ENCODE data around the gene FGGY. TPM values are rescaled to one million over a fixed set of nuclear protein-coding genes. Genes with fewer than 3 reads are reported as not detected.
A peak's percentile ranks its signal among the peaks of the same experiment; 100 is the strongest.

The FGGY gene
- total RNA-seq, 1 donor from 2014 or later: 31.2 TPM

DNA sequence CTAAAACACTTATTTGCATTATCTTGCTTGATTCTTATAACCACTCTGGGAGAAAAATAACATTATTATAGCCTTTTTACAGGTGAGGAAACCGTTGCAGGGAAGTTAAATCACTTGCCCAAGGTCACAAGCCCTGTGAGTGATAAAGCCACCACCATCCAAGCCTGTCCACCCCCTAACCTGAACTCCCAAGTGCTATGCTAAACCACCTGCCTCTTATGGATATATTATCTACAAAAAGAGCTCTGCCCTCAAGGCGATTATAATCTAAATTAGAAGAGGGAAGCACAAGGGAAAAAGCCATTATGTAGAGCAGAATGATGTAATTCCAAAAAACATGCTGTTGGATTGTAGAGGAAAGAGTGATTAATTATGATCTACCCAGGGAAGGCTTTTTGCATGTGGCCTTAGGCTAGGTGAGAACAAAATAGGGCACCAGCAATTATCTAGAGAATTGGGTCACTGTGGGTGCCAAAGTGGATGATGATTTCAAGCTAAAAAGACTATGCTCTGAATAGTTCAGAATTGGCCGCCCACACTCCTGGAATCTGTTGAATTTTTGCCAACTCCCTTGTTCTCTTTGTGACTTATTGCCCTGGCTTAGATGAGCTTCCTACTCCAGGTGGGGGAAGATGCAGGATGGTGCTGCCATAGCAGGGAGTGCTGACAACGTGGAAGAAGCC is 205.3 kb downstream of the FGGY start:
- DNase-seq: no peak
- Histone ChIP-seq H3K36me3 (no peaks in the 10 kb centered on the region), H3K4me1 (peaks cover 17% of the 10 kb centered on the region), H3K27ac (replicated peaks) (no peak overlapping the region), H3K9me3 (replicated peaks) (no peaks in the 10 kb centered on the region), H3K27me3 (ENCODE audit: low read depth) (no peaks in the 10 kb centered on the region), H3K4me3 (no peak overlapping the region)
- intact Hi-C loops (cut with micrococcal nuclease): no loop called here
- TF ChIP-seq, protein P1, sequence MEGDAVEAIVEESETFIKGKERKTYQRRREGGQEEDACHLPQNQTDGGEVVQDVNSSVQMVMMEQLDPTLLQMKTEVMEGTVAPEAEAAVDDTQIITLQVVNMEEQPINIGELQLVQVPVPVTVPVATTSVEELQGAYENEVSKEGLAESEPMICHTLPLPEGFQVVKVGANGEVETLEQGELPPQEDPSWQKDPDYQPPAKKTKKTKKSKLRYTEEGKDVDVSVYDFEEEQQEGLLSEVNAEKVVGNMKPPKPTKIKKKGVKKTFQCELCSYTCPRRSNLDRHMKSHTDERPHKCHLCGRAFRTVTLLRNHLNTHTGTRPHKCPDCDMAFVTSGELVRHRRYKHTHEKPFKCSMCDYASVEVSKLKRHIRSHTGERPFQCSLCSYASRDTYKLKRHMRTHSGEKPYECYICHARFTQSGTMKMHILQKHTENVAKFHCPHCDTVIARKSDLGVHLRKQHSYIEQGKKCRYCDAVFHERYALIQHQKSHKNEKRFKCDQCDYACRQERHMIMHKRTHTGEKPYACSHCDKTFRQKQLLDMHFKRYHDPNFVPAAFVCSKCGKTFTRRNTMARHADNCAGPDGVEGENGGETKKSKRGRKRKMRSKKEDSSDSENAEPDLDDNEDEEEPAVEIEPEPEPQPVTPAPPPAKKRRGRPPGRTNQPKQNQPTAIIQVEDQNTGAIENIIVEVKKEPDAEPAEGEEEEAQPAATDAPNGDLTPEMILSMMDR (IDR thresholded peaks at IDR 0.05; ENCODE audit: borderline replicate concordance): no peak

DNA sequence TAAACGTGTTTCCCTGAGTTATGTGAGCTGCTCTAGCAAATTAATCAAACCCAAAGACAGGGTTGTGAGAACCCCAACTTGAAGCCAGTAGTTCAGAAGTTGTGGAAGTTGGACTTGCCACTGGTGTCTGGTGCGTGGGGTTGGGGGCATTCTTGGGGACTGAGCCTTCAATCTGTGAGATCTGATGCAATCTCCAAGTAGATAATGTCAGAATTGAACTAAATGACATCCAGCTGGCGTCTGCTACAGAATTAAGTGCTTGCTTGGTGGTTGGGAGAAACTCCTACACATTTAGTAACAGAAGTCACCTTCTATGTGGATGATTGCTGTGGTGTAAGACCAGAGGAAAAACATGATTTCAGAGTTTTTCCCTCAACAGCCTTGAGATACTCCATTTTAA is 207.4 kb downstream of the FGGY start:
- TF ChIP-seq, protein P1 (IDR thresholded peaks at IDR 0.05; ENCODE audit: borderline replicate concordance): no peak
- no peak for DNase-seq
- Histone ChIP-seq H3K36me3 (no peaks in the 10 kb centered on the region), H3K27ac (replicated peaks) (no peak overlapping the region), H3K4me1 (peaks cover 10% of the 10 kb centered on the region), H3K4me3 (no peak overlapping the region), H3K9me3 (replicated peaks) (no peaks in the 10 kb centered on the region), H3K27me3 (ENCODE audit: low read depth) (no peaks in the 10 kb centered on the region)
- intact Hi-C loops (cut with micrococcal nuclease): no loop called here

DNA sequence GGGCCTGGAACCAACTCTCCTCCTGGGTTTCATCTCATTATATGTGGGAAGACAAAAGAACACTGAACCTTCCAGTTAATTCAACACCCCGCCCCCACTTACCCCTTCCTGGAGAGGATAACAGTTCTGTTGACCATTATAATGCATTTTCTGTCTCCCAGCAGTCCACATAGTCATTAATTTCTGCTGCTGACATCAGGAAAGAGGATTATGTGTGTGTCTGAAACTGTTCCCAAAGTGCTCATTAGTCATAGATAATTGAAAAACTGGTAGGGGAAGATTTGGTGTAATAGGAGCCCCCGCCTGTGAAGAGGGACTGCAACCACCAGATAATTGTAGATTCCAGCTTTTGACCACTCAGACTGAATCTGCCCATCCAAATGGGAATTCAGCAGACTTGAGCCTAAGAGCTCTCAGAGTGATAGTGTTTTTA is 208.7 kb downstream of the FGGY start:
- no peak overlapping the region for H3K27ac ChIP-seq (replicated peaks)
- no peaks in the 10 kb centered on the region for H3K36me3 ChIP-seq
- no peak for DNase-seq
- no peaks in the 10 kb centered on the region for H3K27me3 ChIP-seq (ENCODE audit: low read depth)
- no peak overlapping the region for H3K4me3 ChIP-seq
- no peaks in the 10 kb centered on the region for H3K4me1 ChIP-seq
- TF ChIP-seq, protein P1 (IDR thresholded peaks at IDR 0.05; ENCODE audit: borderline replicate concordance): no peak
- no peaks in the 10 kb centered on the region for H3K9me3 ChIP-seq (replicated peaks)
- intact Hi-C loops (cut with micrococcal nuclease): no loop called here

DNA sequence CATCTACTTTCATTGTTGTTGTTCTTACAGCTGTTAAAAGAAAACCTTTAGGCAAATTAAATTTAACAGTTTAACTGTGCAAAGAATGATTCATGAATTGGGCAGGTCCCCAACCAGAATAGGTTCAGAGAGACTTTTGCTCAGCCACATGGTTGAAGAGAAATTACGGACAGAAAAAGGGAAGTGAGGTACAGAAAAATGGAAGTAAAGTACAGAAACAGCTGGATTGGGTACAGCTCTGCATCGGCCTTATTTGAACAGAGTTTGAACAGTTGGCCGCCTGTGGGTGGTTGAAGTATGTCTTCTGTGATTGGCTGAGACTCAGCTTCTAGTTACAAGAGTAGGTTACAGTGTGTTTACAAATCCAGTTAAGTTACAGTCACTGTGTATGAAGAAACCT is 210.1 kb downstream of the FGGY start:
- intact Hi-C loops (cut with micrococcal nuclease): no loop called here
- peak overlapping the region; percentile 1 for H3K27ac ChIP-seq (replicated peaks)
- H3K4me1 ChIP-seq: no peaks in the 10 kb centered on the region
- H3K27me3 ChIP-seq (ENCODE audit: low read depth): no peaks in the 10 kb centered on the region
- no peaks in the 10 kb centered on the region for H3K36me3 ChIP-seq
- no peaks in the 10 kb centered on the region for H3K9me3 ChIP-seq (replicated peaks)
- H3K4me3 ChIP-seq: no peak overlapping the region
- DNase-seq: no peak
- TF ChIP-seq, protein P1 (IDR thresholded peaks at IDR 0.05; ENCODE audit: borderline replicate concordance): no peak

DNA sequence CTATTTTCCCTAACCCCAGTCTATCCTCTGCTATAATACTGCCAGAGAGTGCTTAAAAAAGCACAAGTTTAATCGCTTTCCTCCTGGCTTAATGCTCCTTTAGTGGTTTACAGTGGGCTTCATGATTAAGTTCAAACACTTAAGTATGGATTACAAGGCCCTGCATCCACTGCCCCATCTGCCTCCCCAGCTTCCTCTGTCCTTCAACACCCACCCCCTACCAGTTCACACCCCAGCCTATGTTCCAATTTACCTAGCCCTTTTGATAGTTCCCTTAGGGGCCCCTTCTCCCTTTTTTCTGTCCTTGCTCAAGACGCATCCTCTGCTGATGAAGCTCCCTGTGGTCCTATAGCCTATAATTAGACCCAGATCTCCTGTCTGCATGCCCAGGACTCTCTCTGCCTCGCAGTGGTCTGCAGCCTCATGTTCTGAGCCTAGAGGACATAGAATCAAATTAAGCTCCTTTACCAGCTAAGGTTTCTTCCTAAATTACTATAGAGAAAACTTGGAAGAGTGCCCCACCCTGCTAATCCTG is 212.5 kb downstream of the FGGY start:
- TF ChIP-seq, protein P1 (IDR thresholded peaks at IDR 0.05; ENCODE audit: borderline replicate concordance): no peak
- Histone ChIP-seq H3K36me3 (no peaks in the 10 kb centered on the region), H3K27ac (replicated peaks) (no peak overlapping the region), H3K4me3 (no peak overlapping the region), H3K9me3 (replicated peaks) (no peaks in the 10 kb centered on the region), H3K27me3 (ENCODE audit: low read depth) (no peaks in the 10 kb centered on the region), H3K4me1 (no peaks in the 10 kb centered on the region)
- intact Hi-C loops (cut with micrococcal nuclease): no loop called here
- no peak for DNase-seq

All from left ventricle myocardium inferior (tissue), 1 donor.